Measurements from ENCODE around the gene DNAH8.

DNA sequence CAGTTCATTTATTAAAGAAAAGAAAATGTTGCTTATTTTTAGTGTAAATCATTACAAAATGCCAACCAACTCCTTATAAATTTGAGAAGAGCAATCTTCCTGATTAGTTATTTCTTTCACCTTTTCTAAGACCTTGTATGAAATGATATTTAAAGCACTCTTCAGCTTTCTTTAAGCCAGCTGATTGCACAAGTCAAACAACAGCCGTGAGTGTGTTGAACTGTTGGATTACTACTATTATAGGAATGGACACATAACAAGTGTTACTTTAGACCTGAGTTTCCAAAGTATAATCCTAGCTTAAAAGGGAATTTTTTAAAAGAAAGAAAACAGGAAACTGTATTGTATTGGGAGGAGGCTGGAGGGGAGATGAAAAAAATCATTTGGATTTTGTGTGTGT lies 306.7 kb downstream of the DNAH8 start:
- TF ChIP-seq, protein P1, sequence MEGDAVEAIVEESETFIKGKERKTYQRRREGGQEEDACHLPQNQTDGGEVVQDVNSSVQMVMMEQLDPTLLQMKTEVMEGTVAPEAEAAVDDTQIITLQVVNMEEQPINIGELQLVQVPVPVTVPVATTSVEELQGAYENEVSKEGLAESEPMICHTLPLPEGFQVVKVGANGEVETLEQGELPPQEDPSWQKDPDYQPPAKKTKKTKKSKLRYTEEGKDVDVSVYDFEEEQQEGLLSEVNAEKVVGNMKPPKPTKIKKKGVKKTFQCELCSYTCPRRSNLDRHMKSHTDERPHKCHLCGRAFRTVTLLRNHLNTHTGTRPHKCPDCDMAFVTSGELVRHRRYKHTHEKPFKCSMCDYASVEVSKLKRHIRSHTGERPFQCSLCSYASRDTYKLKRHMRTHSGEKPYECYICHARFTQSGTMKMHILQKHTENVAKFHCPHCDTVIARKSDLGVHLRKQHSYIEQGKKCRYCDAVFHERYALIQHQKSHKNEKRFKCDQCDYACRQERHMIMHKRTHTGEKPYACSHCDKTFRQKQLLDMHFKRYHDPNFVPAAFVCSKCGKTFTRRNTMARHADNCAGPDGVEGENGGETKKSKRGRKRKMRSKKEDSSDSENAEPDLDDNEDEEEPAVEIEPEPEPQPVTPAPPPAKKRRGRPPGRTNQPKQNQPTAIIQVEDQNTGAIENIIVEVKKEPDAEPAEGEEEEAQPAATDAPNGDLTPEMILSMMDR (IDR thresholded peaks at IDR 0.05): no peak
- no peak for TF ChIP-seq POLR2A (IDR thresholded peaks at IDR 0.05)
